HL-60 (cell line): Measurements from ENCODE around the gene MBLAC1.
A peak's percentile ranks its signal among the peaks of the same experiment; 100 is the strongest.

Experiments used
- DNase-seq, 2 experiments: peaks; one replicate each; pipeline ENCODE4 v3.0.0-alpha.2; 2010 to 2020; ENCODE audit warnings: low read depth in 1 of 2, low spot score in 1 of 2
- H3K27ac ChIP-seq: fragments of 250-450 bp; sonication (Bioruptor Pico); replicated peaks from 2 replicates; pipeline ENCODE4 v1.5.1; 2020; ENCODE audit warnings: mild to moderate bottlenecking, moderate library complexity
- H3K27me3 ChIP-seq: fragments of 250-450 bp; sonication (Bioruptor Pico); 2 replicates; pipeline ENCODE4 v1.5.1; 2021; ENCODE audit warnings: mild to moderate bottlenecking, moderate library complexity; ENCODE audit not compliant: insufficient read depth, poor library complexity, severe bottlenecking
- H3K4me3 ChIP-seq: replicated peaks from 2 replicates; pipeline ENCODE4 v1.5.1; 2011; ENCODE audit warnings: mild to moderate bottlenecking, control low read depth, low read length; ENCODE audit not compliant: insufficient read depth
- GABPA ChIP-seq: IDR thresholded peaks from 2 replicates; pipeline ENCODE4 v1.6.1; 2012; ENCODE audit warnings: low read depth
- POLR2AphosphoS5 ChIP-seq: IDR thresholded peaks from 2 replicates; pipeline ENCODE4 v1.6.1; 2012; ENCODE audit warnings: low read depth
- SPI1 ChIP-seq: IDR thresholded peaks from 2 replicates; pipeline ENCODE4 v1.6.1; 2012; ENCODE audit warnings: low read depth, mild to moderate bottlenecking, borderline replicate concordance
- TF ChIP-seq, protein P1 (sequence below): IDR thresholded peaks from one replicate; pipeline ENCODE4 v1.5.1; 2011; ENCODE audit warnings: low read length, control low read depth, inconsistent platforms; ENCODE audit not compliant: insufficient read depth
- TF ChIP-seq, protein P2 (sequence below): IDR thresholded peaks from 2 replicates; pipeline ENCODE4 v1.6.1; 2012; ENCODE audit warnings: low read depth; ENCODE audit not compliant: insufficient replicate concordance

MBLAC1 gene

DNA sequence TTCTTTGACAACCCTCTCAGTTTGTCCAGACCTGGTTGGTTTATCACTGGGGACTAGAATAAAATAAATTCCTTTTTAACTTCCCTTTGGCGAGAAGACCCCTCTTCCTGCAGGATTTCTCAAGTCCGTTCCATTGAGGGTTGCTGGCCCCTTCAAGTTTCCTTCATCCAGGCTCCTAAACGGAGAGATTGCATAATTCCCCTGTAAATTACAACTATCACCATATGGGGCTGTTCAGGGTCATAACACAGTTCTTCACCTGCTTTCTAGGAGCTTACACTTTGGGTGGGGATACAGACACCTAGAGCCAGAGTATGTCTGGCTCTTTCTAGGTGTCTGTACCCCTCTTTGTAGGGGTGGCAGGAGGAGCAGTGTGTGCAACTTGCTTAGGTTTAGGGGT is 41.3 kb upstream of the MBLAC1 start:
- peak in 1 of 2 experiments; percentile 42 for DNase-seq
- H3K27ac ChIP-seq: no peak overlapping the region
- no peak overlapping the region for H3K4me3 ChIP-seq
- TF ChIP-seq SPI1 (no peak), POLR2AphosphoS5 (no peak), GABPA (no peak)
- TF ChIP-seq, protein P1, sequence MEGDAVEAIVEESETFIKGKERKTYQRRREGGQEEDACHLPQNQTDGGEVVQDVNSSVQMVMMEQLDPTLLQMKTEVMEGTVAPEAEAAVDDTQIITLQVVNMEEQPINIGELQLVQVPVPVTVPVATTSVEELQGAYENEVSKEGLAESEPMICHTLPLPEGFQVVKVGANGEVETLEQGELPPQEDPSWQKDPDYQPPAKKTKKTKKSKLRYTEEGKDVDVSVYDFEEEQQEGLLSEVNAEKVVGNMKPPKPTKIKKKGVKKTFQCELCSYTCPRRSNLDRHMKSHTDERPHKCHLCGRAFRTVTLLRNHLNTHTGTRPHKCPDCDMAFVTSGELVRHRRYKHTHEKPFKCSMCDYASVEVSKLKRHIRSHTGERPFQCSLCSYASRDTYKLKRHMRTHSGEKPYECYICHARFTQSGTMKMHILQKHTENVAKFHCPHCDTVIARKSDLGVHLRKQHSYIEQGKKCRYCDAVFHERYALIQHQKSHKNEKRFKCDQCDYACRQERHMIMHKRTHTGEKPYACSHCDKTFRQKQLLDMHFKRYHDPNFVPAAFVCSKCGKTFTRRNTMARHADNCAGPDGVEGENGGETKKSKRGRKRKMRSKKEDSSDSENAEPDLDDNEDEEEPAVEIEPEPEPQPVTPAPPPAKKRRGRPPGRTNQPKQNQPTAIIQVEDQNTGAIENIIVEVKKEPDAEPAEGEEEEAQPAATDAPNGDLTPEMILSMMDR: no peak
- TF ChIP-seq, protein P2, sequence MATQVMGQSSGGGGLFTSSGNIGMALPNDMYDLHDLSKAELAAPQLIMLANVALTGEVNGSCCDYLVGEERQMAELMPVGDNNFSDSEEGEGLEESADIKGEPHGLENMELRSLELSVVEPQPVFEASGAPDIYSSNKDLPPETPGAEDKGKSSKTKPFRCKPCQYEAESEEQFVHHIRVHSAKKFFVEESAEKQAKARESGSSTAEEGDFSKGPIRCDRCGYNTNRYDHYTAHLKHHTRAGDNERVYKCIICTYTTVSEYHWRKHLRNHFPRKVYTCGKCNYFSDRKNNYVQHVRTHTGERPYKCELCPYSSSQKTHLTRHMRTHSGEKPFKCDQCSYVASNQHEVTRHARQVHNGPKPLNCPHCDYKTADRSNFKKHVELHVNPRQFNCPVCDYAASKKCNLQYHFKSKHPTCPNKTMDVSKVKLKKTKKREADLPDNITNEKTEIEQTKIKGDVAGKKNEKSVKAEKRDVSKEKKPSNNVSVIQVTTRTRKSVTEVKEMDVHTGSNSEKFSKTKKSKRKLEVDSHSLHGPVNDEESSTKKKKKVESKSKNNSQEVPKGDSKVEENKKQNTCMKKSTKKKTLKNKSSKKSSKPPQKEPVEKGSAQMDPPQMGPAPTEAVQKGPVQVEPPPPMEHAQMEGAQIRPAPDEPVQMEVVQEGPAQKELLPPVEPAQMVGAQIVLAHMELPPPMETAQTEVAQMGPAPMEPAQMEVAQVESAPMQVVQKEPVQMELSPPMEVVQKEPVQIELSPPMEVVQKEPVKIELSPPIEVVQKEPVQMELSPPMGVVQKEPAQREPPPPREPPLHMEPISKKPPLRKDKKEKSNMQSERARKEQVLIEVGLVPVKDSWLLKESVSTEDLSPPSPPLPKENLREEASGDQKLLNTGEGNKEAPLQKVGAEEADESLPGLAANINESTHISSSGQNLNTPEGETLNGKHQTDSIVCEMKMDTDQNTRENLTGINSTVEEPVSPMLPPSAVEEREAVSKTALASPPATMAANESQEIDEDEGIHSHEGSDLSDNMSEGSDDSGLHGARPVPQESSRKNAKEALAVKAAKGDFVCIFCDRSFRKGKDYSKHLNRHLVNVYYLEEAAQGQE: no peak
- no peaks in the 10 kb centered on the region for H3K27me3 ChIP-seq

DNA sequence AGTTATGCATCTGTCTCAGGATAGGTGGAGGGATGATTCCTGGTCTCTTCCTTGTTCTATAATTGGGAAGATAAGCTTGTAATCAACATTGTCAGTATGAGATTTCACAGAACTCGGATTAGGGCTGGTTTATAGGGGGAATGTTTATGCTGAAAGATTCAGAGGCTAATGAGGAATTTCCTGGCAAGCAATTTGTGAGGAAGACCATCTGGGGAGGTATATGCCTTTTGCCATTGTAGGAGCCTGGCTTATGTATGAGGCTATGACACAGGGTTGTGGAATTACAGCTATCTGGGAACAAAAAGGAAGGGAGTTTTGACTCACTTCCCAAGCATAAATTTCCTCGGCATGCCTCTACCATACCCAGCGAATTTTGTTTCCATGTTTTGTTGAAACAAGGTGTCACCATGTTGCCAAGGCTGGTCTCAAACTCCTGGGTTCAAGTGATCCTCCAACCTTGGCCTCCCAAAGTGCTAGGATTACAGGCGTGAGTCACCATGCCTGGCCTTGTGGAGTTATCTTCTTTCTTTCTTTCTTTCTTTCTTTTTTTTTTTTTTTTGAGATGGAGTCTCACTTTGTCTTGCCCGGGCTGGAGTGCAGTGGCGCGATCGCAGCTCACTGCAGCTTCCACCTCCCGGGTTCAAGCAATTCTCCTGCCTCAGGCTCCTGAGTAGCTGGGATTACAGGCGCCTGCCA is 39.6 kb upstream of the MBLAC1 start:
- DNase-seq: no peak
- H3K27ac ChIP-seq: no peak overlapping the region
- H3K4me3 ChIP-seq: no peak overlapping the region
- TF ChIP-seq SPI1: no peak
- TF ChIP-seq GABPA: no peak
- TF ChIP-seq, protein P2: no peak
- TF ChIP-seq POLR2AphosphoS5: no peak
- TF ChIP-seq, protein P1: no peak
- no peaks in the 10 kb centered on the region for H3K27me3 ChIP-seq

DNA sequence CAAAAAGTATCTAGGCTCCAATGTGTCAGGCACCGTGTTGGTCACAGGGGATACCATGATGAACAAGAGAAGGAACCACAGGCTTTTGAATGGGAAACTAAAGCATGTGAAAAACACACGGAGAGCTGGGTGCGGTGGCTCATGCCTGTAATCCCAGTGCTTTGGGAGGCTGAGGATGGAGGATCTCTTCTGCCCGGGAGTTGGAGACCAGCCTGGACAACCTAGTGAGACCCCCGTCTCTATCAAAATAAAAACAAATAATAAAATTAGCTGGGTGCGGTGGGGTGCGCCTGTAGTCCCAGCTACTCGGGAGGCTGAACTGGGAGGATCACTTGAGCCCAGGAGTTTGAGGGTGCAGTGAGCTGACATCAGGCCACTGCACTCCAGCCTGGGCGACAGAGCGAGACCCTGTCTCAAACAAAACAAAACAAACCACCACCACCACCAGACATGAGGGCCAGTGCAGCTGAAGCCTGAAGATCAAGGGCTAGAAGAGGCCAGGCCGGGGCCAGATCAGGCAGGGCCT is 38.6 kb upstream of the MBLAC1 start:
- Histone ChIP-seq H3K4me3 (peak overlapping the region; percentile 94), H3K27me3 (no peaks in the 10 kb centered on the region), H3K27ac (peak overlapping the region; percentile 80)
- TF ChIP-seq GABPA (no peak), POLR2AphosphoS5 (no peak), SPI1 (no peak)
- TF ChIP-seq, protein P2: no peak
- TF ChIP-seq, protein P1: no peak
- DNase-seq: no peak
